ENCODE data around the gene TRMT2B. TPM values are rescaled to one million over a fixed set of nuclear protein-coding genes. Genes with fewer than 3 reads are reported as not detected.

Gene TRMT2B
- total and polyA plus RNA-seq, 10 of the 15 experiments (the other 5 are each of a cell fraction or from before 2014, with no cell fraction given): 2.5 to 14.2 (median 11.5) TPM

GRCh38 chrX:101051549-101052302, at the start of gene TRMT2B (continued):
- TF ChIP-seq PRDM15 (CRISPR knock-in tag; IDR thresholded peaks at IDR 0.05): no peak
- TF ChIP-seq ZNF207 (IDR thresholded peaks at IDR 0.05; ENCODE audit: borderline replicate concordance): no peak
- no peak for TF ChIP-seq SREBF1 (IDR thresholded peaks at IDR 0.05; ENCODE audit: low read length)
- no peak for TF ChIP-seq POLR2AphosphoS2 (IDR thresholded peaks at IDR 0.05; ENCODE audit: low read depth, low read length)
- TF ChIP-seq ELK1 (IDR thresholded peaks at IDR 0.05; ENCODE audit: low read depth, low read length): no peak
- TF ChIP-seq TAF1 (IDR thresholded peaks at IDR 0.05; ENCODE audit: borderline replicate concordance, low read depth, low read length): no peak
- no peak for TF ChIP-seq SMAD1 (IDR thresholded peaks at IDR 0.05; ENCODE audit: low read depth, partially characterized antibody)
- TF ChIP-seq ZNF687 (IDR thresholded peaks at IDR 0.05): 0 out of 2 replicates have a peak, but pooled peaks have one; percentile 24
- TF ChIP-seq IKZF1 (conservative IDR thresholded peaks at IDR 0.05): peak; percentile 57; the same call in 1 of the 2 replicates
- no peak for TF ChIP-seq ZNF592 (IDR thresholded peaks at IDR 0.05)
- TF ChIP-seq GABPA (IDR thresholded peaks at IDR 0.05; ENCODE audit: low read depth): no peak
- no peak for TF ChIP-seq YBX1 (IDR thresholded peaks at IDR 0.05)
- TF ChIP-seq E2F4 (IDR thresholded peaks at IDR 0.05; ENCODE audit: low read depth, low read length): no peak
- peak; percentile 79 for TF ChIP-seq POLR2A (IDR thresholded peaks at IDR 0.05; ENCODE audit: low read depth, low read length)
- no peak for TF ChIP-seq YY1 (IDR thresholded peaks at IDR 0.05; ENCODE audit: low read depth, low read length)
- TF ChIP-seq IRF4 (IDR thresholded peaks at IDR 0.05; ENCODE audit: low read depth, low read length): no peak

Data from GM12878 (cell line).